Measurements from ENCODE around the gene CDKN3. TPM values are rescaled to one million over a fixed set of nuclear protein-coding genes. Genes with fewer than 3 reads are reported as not detected.

The CDKN3 gene
- total RNA-seq, 2 experiments from 2014 or later: 150 to 157 TPM

DNA sequence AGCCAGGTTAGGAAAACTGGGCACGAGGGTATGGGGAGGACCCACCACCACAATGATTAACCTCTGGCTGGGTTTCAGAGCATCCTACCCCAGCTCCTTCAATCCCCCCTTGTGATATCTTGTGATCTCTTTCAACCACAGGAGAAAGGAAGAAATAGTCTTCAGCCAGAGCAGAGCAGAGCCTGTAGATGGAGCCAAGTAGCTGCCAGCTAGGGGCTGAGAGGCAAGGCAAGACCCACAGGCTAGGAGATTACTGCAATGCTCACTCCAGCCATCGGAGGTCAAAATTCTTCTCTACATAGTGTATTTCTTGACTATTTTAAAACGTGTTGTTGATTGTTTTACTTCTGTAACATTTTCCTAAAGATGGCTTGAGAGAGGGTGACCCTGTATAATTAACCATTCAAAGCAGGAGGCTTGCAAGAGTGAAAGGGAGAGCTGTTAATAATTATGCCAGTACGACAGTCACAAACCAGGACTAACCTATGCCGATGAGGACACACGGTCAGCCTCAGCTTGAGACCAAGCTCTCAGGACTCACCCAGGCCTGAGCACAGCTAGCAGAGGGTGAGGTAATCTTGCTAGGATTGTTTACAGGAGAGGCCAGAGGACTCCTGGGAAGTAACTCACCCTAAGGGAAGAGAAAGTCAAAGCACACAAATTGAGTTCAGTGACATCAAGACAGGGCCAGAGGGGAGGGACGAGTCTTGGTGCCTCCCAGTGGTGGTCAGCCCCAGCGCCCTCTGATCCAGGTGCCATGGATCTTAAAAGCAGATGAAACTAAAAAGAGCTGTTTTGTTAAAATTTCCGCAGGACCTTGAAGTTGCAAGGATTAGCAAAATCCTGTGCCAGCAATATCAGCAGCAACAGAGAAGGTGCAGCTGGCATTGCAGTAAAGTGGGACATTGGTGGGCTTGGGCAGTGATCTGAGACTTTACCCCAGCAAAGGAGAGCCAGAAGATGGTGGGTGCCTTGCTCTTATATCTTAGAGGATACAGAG lies 29.8 kb upstream of the CDKN3 start:
- CTCF ChIA-PET (ENCODE audit: unreplicated experiment): interaction anchor here (0.9 kb wide), 1 partner anchor 10 kb away, joined by 3 read pairs; no protein-coding TSS in a partner anchor
- intact Hi-C loops (cut with micrococcal nuclease; ENCODE audit: unreplicated experiment): loop anchor here (1.0 to 10.0 kb wide), 3 partner anchors 74 to 408 kb away; partner anchors contain the start of genes CNIH1 and SAMD4A
- Histone ChIP-seq H3K27ac (ENCODE audit: low read depth, low read length, poor library complexity, severe bottlenecking) (no peak overlapping the region), H2AFZ (ENCODE audit: low read length) (no peak overlapping the region), H3K4me3 (ENCODE audit: low read depth, low read length, poor library complexity, severe bottlenecking) (no peak overlapping the region), H3K9me2 (ENCODE audit: insufficient read depth, low read length) (no peaks in the 10 kb centered on the region), H3K36me3 (ENCODE audit: insufficient read depth, low read length) (no peaks in the 10 kb centered on the region), H4K20me1 (ENCODE audit: insufficient read depth, low read length) (no peaks in the 10 kb centered on the region), H3K4me2 (ENCODE audit: low read length) (no peak overlapping the region), H3K79me2 (ENCODE audit: insufficient read depth, low read depth, low read length) (no peaks in the 10 kb centered on the region), H3K9me3 (ENCODE audit: low read length) (no peaks in the 10 kb centered on the region), H3K4me1 (ENCODE audit: insufficient read depth, low read length, poor library complexity, severe bottlenecking) (no peaks in the 10 kb centered on the region)
- POLR2A ChIA-PET: interaction anchor here (1.4 kb wide), 1 partner anchor 10 kb away, joined by 4 read pairs; no protein-coding TSS in a partner anchor
- TF ChIP-seq EZH2phosphoT487 (IDR thresholded peaks at IDR 0.05; ENCODE audit: borderline replicate concordance, low read depth, low read length): no peak
- TF ChIP-seq, protein P1, sequence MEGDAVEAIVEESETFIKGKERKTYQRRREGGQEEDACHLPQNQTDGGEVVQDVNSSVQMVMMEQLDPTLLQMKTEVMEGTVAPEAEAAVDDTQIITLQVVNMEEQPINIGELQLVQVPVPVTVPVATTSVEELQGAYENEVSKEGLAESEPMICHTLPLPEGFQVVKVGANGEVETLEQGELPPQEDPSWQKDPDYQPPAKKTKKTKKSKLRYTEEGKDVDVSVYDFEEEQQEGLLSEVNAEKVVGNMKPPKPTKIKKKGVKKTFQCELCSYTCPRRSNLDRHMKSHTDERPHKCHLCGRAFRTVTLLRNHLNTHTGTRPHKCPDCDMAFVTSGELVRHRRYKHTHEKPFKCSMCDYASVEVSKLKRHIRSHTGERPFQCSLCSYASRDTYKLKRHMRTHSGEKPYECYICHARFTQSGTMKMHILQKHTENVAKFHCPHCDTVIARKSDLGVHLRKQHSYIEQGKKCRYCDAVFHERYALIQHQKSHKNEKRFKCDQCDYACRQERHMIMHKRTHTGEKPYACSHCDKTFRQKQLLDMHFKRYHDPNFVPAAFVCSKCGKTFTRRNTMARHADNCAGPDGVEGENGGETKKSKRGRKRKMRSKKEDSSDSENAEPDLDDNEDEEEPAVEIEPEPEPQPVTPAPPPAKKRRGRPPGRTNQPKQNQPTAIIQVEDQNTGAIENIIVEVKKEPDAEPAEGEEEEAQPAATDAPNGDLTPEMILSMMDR (conservative IDR thresholded peaks at IDR 0.05; ENCODE audit: low read length): peak; percentile 80
- BruUV-seq (replicated peaks): no TSS peak
- DNase-seq (ENCODE audit: low spot score): peak; percentile 65

DNA sequence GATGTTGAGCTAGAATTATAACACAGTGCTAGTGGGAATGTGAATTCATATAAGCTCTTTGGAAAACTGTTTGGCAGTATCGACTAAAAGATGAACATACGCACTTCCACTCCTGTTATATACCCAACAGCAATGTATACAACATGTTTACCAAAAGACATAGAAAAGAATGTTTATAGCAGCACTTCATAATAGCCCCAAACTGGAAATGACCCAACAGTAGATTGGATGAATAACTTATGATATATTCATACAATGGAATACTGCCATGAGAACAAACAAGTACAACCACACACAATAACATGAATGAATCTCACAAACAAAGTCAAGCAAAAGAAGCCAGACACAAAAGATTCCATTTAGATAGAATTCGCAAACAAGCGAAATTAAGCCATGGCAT lies 28.5 kb upstream of the CDKN3 start:
- no peak overlapping the region for H3K4me3 ChIP-seq (ENCODE audit: low read depth, low read length, poor library complexity, severe bottlenecking)
- no peaks in the 10 kb centered on the region for H3K4me1 ChIP-seq (ENCODE audit: insufficient read depth, low read length, poor library complexity, severe bottlenecking)
- TF ChIP-seq, protein P1 (conservative IDR thresholded peaks at IDR 0.05; ENCODE audit: low read length): no peak
- TF ChIP-seq EZH2phosphoT487 (IDR thresholded peaks at IDR 0.05; ENCODE audit: borderline replicate concordance, low read depth, low read length): no peak
- POLR2A ChIA-PET: interaction anchor here (0.7 to 1.4 kb wide), 2 partner anchors 9 to 23 kb away, joined by 4 read pairs; no protein-coding TSS in a partner anchor
- H3K4me2 ChIP-seq (ENCODE audit: low read length): no peak overlapping the region
- no peaks in the 10 kb centered on the region for H3K79me2 ChIP-seq (ENCODE audit: insufficient read depth, low read depth, low read length)
- no peaks in the 10 kb centered on the region for H3K36me3 ChIP-seq (ENCODE audit: insufficient read depth, low read length)
- no peaks in the 10 kb centered on the region for H3K9me3 ChIP-seq (ENCODE audit: low read length)
- no peaks in the 10 kb centered on the region for H3K9me2 ChIP-seq (ENCODE audit: insufficient read depth, low read length)
- H3K27ac ChIP-seq (ENCODE audit: low read depth, low read length, poor library complexity, severe bottlenecking): no peak overlapping the region
- H2AFZ ChIP-seq (ENCODE audit: low read length): no peak overlapping the region
- CTCF ChIA-PET (ENCODE audit: unreplicated experiment): no interaction called here
- intact Hi-C loops (cut with micrococcal nuclease; ENCODE audit: unreplicated experiment): loop anchor here (10.0 kb wide), 2 partner anchors 197 to 407 kb away; partner anchors contain the start of gene SAMD4A
- DNase-seq (ENCODE audit: low spot score): no peak
- no TSS peak for BruUV-seq (replicated peaks)
- no peaks in the 10 kb centered on the region for H4K20me1 ChIP-seq (ENCODE audit: insufficient read depth, low read length)

Data from OCI-LY7 (cell line).